Activated T-helper 9 cell treated with anti-CD3 and anti-CD28 coated beads, Interleukin-2, amount 50 U/mL, for 16 hours (primary cell): Measurements from ENCODE around the gene SEMA3C.

Source experiments
- DNase-seq: peaks from one replicate; pipeline ENCODE4 v3.0.0-alpha.2; 2020; ENCODE audit warnings: low read depth

SEMA3C gene

DNA sequence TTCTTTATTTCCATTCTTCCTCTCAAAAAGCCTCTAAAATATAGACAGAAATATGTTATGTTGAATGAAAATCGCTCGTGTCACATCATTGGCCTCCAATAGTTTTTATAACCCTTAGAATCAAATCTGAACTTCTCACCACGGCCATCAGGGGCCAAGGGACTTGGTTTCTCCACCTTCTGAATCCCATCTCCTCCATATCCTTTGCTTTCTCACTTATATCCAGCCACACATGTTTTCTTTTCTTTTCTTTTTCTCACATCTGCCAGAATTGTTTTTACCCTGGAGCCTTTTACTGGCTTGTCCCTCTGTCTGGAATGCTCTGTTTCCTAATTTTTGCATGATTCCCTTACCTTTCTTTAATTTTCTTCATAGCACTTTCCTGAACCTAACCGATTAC lies 184.8 kb downstream of the SEMA3C start:
- DNase-seq = no peak

GRCh38 chr7:80733333-80733915 lies 185.4 kb downstream of the SEMA3C start:
- no peak for DNase-seq

- no peak for DNase-seq
Measured at GRCh38 chr7:80732630-80733029, 186.2 kb downstream of the SEMA3C start.

GRCh38 chr7:80731281-80731680 lies 187.6 kb downstream of the SEMA3C start:
- DNase-seq = no peak

DNA sequence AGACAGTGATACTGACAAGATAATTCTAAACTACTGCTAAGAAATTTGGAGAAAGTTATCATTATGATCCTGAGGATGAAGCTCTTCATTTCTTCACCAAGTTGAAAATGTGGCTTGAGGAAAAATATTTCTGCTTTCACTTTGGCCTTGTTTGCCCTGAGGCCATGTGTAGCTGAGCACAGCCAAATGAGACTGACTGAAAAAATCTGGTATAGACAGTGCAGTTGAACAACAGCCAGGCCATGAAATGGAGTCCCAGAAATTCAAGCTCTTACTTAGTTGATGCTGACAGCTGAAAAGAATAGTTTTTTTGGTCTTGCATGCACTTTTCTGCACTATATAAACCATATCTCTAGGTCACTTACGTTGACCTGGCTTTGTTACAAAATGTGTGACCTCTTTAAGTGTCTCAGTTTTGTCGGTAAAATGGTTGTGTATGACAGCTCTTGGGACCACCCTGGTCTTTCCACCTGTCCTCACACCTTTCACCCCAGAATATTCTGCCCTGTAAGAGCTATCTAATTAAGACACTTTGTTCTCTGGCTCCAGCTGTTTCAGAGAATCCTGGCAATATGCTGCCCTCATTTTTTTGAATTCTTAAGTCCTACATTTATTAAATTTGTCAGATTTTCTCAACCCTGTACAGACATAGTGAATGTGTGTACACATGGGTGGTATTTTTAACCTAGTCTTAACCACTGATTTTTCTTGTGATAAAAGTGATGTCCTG lies 189.1 kb downstream of the SEMA3C start:
- DNase-seq = no peak

- no peak for DNase-seq
Measured at GRCh38 chr7:80726666-80727065, 192.2 kb downstream of the SEMA3C start.

DNA sequence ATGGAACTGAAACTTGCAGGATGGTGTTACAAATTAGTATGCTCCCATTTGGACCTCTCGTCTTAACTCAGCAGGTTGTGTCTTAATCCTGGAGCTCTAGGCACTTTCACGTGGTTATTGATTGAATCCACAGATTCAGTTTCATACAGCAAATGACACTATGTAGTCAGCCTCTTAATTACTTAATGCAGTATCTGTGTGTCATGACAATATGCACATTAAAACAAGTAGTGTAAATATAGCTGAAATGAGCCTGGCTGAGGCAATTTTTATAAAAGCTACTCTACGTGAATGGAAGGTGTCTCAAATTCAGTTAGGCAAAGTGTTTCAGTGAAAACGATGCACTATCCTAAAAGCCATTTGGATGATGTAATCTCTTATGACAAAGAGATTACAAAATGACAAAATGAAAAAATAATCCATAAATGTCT lies 193.7 kb downstream of the SEMA3C start:
- DNase-seq = no peak

GRCh38 chr7:80724249-80724871 lies 194.5 kb downstream of the SEMA3C start:
- no peak for DNase-seq

GRCh38 chr7:80722616-80723195 lies 196.1 kb downstream of the SEMA3C start:
- no peak for DNase-seq

DNA sequence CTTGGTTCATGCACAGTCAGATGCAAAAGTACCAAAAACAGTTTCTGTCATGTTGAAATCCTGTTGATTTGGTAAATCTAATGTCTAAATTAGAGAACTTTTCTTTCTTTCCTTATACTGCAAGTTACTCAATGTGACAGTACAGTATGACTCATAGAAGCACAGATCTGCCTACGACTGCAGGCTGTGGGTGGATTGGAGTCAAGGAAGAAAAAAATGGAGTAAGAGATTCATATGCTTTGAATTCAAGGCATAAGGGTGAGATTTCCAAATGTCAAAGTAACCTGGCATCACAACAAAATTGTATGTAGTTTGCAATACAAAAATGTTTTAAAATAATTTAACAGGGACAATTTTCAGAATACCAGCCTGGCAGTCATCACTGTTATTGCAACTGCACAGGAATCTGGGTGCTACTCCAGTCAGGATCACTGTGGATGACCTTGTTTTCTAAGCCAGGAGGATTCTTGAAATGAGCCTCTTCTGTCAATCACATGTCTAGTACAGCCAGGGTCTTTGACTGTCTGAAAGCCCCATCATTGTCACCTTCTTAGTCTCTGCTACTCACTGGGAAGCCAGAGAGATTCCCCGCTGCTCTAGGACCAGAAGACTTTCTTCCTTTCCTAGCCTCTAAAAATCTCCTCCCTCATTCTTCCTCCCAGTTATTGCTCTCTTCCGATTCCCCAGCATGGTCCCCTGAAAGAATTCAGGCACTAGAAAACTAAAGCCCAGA lies 196.8 kb downstream of the SEMA3C start:
- DNase-seq = no peak

DNA sequence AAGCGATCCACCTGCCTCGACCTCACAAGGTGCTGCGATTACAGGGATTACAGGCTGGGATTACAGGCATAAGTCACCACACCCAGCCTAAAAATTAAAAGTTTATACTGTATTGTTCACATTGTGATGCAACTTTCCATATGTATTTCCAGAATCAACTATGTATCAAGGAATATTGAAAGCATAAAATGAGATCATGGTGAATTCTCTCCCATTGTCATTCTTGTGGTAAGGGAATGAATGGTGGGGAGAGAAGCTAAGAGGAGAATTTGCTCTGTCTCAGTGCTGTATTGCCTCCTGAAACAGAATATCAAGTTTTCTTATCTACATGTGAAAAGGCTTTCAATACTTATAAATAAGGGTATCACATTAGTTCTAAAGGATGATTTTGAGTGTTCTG lies 198.7 kb downstream of the SEMA3C start:
- DNase-seq = no peak

DNA sequence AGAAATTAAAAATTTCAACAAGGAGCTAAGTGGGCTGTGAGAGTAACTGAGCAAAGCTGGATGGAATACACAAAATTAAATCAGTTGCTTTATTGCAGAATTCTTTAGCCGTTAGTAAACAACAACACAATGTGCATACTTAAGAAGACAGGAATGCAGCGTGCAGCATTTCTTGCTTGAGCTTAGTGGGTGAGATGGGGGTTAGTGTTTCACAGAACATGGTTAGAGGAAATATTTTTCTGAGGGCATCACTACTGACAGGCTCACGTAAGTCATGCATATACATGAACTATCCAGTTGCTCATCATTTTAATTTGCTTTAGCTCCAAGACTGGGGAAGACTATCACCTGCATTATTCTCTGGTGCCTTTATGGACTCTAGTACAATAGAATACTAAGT lies 199.6 kb downstream of the SEMA3C start:
- no peak for DNase-seq

- no peak for DNase-seq
Measured at GRCh38 chr7:80711531-80711930, 207.3 kb downstream of the SEMA3C start.

GRCh38 chr7:80708123-80708522 lies 210.7 kb downstream of the SEMA3C start:
- DNase-seq = no peak

- DNase-seq = no peak
Measured at GRCh38 chr7:80707318-80707717, 211.5 kb downstream of the SEMA3C start.

- DNase-seq = no peak
Measured at GRCh38 chr7:80705130-80705781, 213.6 kb downstream of the SEMA3C start.

DNA sequence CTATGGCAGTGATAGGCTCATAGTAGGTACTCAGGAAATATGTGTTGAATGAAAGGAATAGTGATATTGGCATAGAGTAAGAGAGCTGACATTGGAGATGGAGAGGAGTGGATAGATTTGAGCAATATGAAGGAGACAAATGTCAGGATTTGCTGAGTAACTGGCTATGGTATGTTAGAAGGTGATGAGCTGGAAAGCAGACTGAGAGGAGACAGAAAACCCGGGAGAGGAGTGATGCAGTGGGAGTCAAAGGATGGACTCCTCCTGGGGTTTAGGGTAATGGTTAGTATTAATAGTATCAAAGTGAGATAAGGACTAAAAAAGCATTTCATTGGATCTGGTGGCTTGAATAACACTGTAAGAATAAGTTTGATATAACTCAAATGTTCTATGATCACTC lies 215.6 kb downstream of the SEMA3C start:
- DNase-seq = no peak

DNA sequence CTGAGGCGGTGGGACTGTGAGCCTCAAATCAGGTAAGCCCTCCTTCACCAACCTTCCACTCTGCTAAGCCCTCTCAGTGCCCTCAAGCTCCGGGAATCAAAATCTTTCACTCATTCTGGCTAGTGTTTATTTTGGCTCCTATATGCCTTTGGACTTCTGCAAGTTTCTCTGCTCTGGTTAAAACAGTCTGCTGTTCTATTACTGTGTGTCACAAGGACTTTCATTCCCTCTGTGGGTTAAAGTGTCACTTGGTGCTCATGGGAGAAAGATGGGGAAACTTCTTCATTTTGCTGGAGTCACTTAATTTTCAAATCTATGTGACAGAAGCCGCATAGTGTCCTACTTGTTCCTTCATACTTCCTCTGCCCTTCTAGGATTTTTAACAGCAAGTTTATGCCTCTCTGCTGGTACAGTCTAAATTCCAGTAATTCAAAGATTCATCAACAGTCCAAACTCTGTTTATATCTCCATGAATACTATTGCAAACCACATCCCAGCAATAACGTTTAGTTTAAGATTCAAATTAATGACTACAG lies 219.1 kb downstream of the SEMA3C start:
- DNase-seq = no peak

GRCh38 chr7:80699045-80699638 lies 219.7 kb downstream of the SEMA3C start:
- DNase-seq = no peak
